Measurements from ENCODE around the gene BBS7. TPM values are rescaled to one million over a fixed set of nuclear protein-coding genes. Genes with fewer than 3 reads are reported as not detected.

The BBS7 gene
- polyA plus RNA-seq, 3 donors = 4.2 to 6.6 (median 5.5) TPM

DNA sequence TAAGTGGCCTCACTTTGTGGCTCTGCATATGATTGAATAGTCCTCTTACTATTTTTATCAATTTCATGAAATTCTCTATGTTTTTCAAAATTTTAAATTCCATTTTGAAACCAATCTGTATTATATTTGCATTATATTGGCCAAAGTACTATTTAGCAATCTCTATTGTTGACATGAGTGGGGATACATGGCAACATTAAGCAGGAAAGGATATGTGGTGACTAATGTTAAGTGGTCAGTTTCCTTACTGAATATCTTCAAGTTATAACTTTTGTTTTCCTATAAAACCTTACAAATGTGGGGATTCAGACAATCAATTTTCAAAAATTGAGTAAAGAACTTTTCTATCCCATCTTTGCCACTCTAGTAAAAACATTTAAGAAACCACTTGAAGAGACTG lies 10.2 kb downstream of the BBS7 start:
- DNase-seq = no peak
- H3K4me3 Mint-ChIP-seq = no peak overlapping the region
- H2AFZ ChIP-seq (ENCODE audit: insufficient read depth, low read depth, low read length, poor library complexity, severe bottlenecking) = no peak overlapping the region
- H3K27me3 ChIP-seq (ENCODE audit: control insufficient read depth in 2 of 2, insufficient read depth in 2 of 2, low read length in 2 of 2) = no peaks in the 10 kb centered on the region
- no peaks in the 10 kb centered on the region for H4K20me1 ChIP-seq (ENCODE audit: insufficient read depth, low read length)
- no peaks in the 10 kb centered on the region for H3K4me1 Mint-ChIP-seq
- H3K36me3 Mint-ChIP-seq = peaks cover 16 to 25% of the 10 kb centered on the region in 2 donors
- peaks cover 18 to 42% of the 10 kb centered on the region in 2 donors for H3K36me3 ChIP-seq (replicated peaks in 1 of 2; ENCODE audit: control insufficient read depth in 1 of 2, insufficient read depth in 2 of 2, low read length in 2 of 2)
- no peaks in the 10 kb centered on the region for H3K79me2 ChIP-seq (ENCODE audit: insufficient read depth, low read length)
- TF ChIP-seq, protein P1, sequence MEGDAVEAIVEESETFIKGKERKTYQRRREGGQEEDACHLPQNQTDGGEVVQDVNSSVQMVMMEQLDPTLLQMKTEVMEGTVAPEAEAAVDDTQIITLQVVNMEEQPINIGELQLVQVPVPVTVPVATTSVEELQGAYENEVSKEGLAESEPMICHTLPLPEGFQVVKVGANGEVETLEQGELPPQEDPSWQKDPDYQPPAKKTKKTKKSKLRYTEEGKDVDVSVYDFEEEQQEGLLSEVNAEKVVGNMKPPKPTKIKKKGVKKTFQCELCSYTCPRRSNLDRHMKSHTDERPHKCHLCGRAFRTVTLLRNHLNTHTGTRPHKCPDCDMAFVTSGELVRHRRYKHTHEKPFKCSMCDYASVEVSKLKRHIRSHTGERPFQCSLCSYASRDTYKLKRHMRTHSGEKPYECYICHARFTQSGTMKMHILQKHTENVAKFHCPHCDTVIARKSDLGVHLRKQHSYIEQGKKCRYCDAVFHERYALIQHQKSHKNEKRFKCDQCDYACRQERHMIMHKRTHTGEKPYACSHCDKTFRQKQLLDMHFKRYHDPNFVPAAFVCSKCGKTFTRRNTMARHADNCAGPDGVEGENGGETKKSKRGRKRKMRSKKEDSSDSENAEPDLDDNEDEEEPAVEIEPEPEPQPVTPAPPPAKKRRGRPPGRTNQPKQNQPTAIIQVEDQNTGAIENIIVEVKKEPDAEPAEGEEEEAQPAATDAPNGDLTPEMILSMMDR (IDR thresholded peaks at IDR 0.05) = no peak
- no peak overlapping the region for H3K4me3 ChIP-seq (replicated peaks in 1 of 3; ENCODE audit: low read depth in 2 of 3, low read length in 3 of 3)
- H3K4me1 ChIP-seq (ENCODE audit: control insufficient read depth in 1 of 2, insufficient read depth in 2 of 2, low read length in 2 of 2) = no peaks in the 10 kb centered on the region
- H3K27me3 Mint-ChIP-seq (ENCODE audit: low read depth in 3 of 3) = no peaks in the 10 kb centered on the region
- H3K27ac ChIP-seq (ENCODE audit: low read depth in 1 of 2, low read length in 2 of 2) = no peak overlapping the region
- H3K9ac ChIP-seq (ENCODE audit: insufficient read depth, low read length, poor library complexity, severe bottlenecking) = no peak overlapping the region
- no peaks in the 10 kb centered on the region for H3K9me3 Mint-ChIP-seq
- H3K9me3 ChIP-seq (replicated peaks in 1 of 2; ENCODE audit: control insufficient read depth in 1 of 2, insufficient read depth in 1 of 2, low read length in 2 of 2) = no peaks in the 10 kb centered on the region
- no peak overlapping the region for H3K4me2 ChIP-seq (replicated peaks; ENCODE audit: extremely low read depth, low read length, poor library complexity, severe bottlenecking)
- H3K27ac Mint-ChIP-seq = no peak overlapping the region
- intact Hi-C loops (cut with micrococcal nuclease) = no loop called here

DNA sequence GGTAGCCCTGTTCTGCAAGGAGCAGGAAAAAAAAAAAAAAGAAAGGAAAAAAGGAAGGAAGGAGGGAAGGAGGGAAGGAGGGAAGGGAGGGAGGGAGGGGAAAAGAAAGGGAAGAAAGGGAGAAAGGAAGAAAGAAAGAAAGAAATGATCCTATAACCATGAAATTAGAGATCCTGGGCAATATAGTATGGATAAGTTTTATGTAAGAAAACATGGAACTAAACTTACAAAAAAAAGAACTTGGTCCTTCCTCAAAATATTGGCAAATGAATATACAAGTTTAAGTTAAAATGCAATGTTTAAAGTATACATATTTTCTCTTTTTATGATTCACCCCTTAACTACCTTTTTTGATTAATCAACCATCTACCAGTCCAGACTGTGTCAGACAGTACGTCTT lies 18.9 kb downstream of the BBS7 start:
- Histone ChIP-seq H3K36me3 (replicated peaks in 1 of 2; ENCODE audit: control insufficient read depth in 1 of 2, insufficient read depth in 2 of 2, low read length in 2 of 2) (peaks cover 10 to 25% of the 10 kb centered on the region in 2 donors), H3K79me2 (ENCODE audit: insufficient read depth, low read length) (no peaks in the 10 kb centered on the region), H3K4me1 (ENCODE audit: control insufficient read depth in 1 of 2, insufficient read depth in 2 of 2, low read length in 2 of 2) (no peaks in the 10 kb centered on the region), H3K9me3 (replicated peaks in 1 of 2; ENCODE audit: control insufficient read depth in 1 of 2, insufficient read depth in 1 of 2, low read length in 2 of 2) (no peaks in the 10 kb centered on the region), H3K4me3 (replicated peaks in 1 of 3; ENCODE audit: low read depth in 2 of 3, low read length in 3 of 3) (no peak overlapping the region), H2AFZ (ENCODE audit: insufficient read depth, low read depth, low read length, poor library complexity, severe bottlenecking) (no peak overlapping the region), H3K27ac (ENCODE audit: low read depth in 1 of 2, low read length in 2 of 2) (no peak overlapping the region), H3K27me3 (ENCODE audit: control insufficient read depth in 2 of 2, insufficient read depth in 2 of 2, low read length in 2 of 2) (no peaks in the 10 kb centered on the region), H3K9ac (ENCODE audit: insufficient read depth, low read length, poor library complexity, severe bottlenecking) (no peak overlapping the region), H4K20me1 (ENCODE audit: insufficient read depth, low read length) (no peaks in the 10 kb centered on the region), H3K4me2 (replicated peaks; ENCODE audit: extremely low read depth, low read length, poor library complexity, severe bottlenecking) (no peak overlapping the region)
- no peaks in the 10 kb centered on the region for H3K27me3 Mint-ChIP-seq (ENCODE audit: low read depth in 3 of 3)
- TF ChIP-seq, protein P1 (IDR thresholded peaks at IDR 0.05) = no peak
- peaks cover 24 to 34% of the 10 kb centered on the region in 2 donors for H3K36me3 Mint-ChIP-seq
- DNase-seq = no peak
- 100% methylated on average over 1 of the region's 1 CpG for WGBS (ENCODE audit: insufficient coverage)
- no peaks in the 10 kb centered on the region for H3K9me3 Mint-ChIP-seq
- H3K4me1 Mint-ChIP-seq = no peaks in the 10 kb centered on the region
- intact Hi-C loops (cut with micrococcal nuclease) = no loop called here
- peak overlapping the region in 1 of 7 donors; percentile 7 for H3K27ac Mint-ChIP-seq
- no peak overlapping the region for H3K4me3 Mint-ChIP-seq
